T-helper 1 cell treated with Interleukin-12 subunit alpha and Interleukin-12 subunit beta and Interleukin-4 antibody, amounts not matched to agents 30 ng/mL and 1 ng/mL, for 36 hours (primary cell): Measurements from ENCODE around the gene PTPRN2. TPM values are rescaled to one million over a fixed set of nuclear protein-coding genes. Genes with fewer than 3 reads are reported as not detected.
"Not testable (repeated sequence)": the region's sequence is repeated elsewhere in the genome, so short reads cannot be mapped to it uniquely, and the experiment has no call there.

Source experiments
- intact Hi-C: fragments of 100-400 bp; cut with micrococcal nuclease; formaldehyde crosslinking; loops from one replicate; pipeline ENCODE4 v1.15.1; 2024
- total RNA-seq: library from RNA; stranded (reverse); gene quantifications from 2 replicates; pipeline ENCODE4 v1.2.3, GENCODE V29; 2022

Gene PTPRN2
- total RNA-seq, 1 donor from 2014 or later: 2.9 TPM

- intact Hi-C loops: no loop called here
These were observed 197.9 kb downstream of the PTPRN2 start for GRCh38 chr7:158389514-158390425.

GRCh38 chr7:158388928-158389327 is 198.7 kb downstream of the PTPRN2 start:
- intact Hi-C loops: no loop called here

- intact Hi-C loops: no loop called here
These were observed 199.6 kb downstream of the PTPRN2 start for GRCh38 chr7:158388072-158388471.

GRCh38 chr7:158387546-158387891 is 200.1 kb downstream of the PTPRN2 start:
- intact Hi-C loops: no loop called here

GRCh38 chr7:158386866-158387545 is 200.6 kb downstream of the PTPRN2 start:
- intact Hi-C loops: no loop called here

GRCh38 chr7:158386355-158386618 is 201.3 kb downstream of the PTPRN2 start:
- intact Hi-C loops: no loop called here

GRCh38 chr7:158385496-158386354 is 201.9 kb downstream of the PTPRN2 start:
- intact Hi-C loops: not testable (repeated sequence)

- intact Hi-C loops: no loop called here
These were observed 202.9 kb downstream of the PTPRN2 start for GRCh38 chr7:158384746-158385145.

GRCh38 chr7:158383665-158384064 is 204.0 kb downstream of the PTPRN2 start:
- intact Hi-C loops: no loop called here

GRCh38 chr7:158382363-158383254 is 205.0 kb downstream of the PTPRN2 start:
- intact Hi-C loops: no loop called here

GRCh38 chr7:158381956-158382355 is 205.7 kb downstream of the PTPRN2 start:
- intact Hi-C loops: no loop called here

- intact Hi-C loops: no loop called here
These were observed 208.6 kb downstream of the PTPRN2 start for GRCh38 chr7:158378978-158379377.

- intact Hi-C loops: no loop called here
These were observed 209.6 kb downstream of the PTPRN2 start for GRCh38 chr7:158377800-158378623.

- intact Hi-C loops: not testable (repeated sequence)
These were observed 210.8 kb downstream of the PTPRN2 start for GRCh38 chr7:158376839-158377186.

GRCh38 chr7:158376146-158376838 is 211.3 kb downstream of the PTPRN2 start:
- intact Hi-C loops: not testable (repeated sequence)

GRCh38 chr7:158375034-158375433 is 212.6 kb downstream of the PTPRN2 start:
- intact Hi-C loops: no loop called here

GRCh38 chr7:158374586-158374985 is 213.0 kb downstream of the PTPRN2 start:
- intact Hi-C loops: no loop called here

GRCh38 chr7:158374146-158374545 is 213.5 kb downstream of the PTPRN2 start:
- intact Hi-C loops: no loop called here

- intact Hi-C loops: no loop called here
These were observed 214.0 kb downstream of the PTPRN2 start for GRCh38 chr7:158373476-158374133.
